Retinal pigment epithelial cell (primary cell): ENCODE measurements around the gene QSOX1.

Source experiments
- DNase-seq: peaks from one replicate; pipeline ENCODE4 v3.0.0-alpha.2; 2010; ENCODE audit warnings: low read depth
- H3K4me3 ChIP-seq: 2 replicates; pipeline ENCODE4 v1.5.1; 2011; ENCODE audit warnings: mild to moderate bottlenecking, low read length, control low read depth, moderate library complexity
- TF ChIP-seq, protein P1 (sequence below): conservative IDR thresholded peaks from 2 replicates; pipeline ENCODE4 v1.5.1; 2011; ENCODE audit warnings: low read depth, low read length, control low read depth, inconsistent platforms

QSOX1 gene

GRCh38 chr1:180183426-180183825 is 28.8 kb downstream of the QSOX1 start:
- TF ChIP-seq, protein P1, sequence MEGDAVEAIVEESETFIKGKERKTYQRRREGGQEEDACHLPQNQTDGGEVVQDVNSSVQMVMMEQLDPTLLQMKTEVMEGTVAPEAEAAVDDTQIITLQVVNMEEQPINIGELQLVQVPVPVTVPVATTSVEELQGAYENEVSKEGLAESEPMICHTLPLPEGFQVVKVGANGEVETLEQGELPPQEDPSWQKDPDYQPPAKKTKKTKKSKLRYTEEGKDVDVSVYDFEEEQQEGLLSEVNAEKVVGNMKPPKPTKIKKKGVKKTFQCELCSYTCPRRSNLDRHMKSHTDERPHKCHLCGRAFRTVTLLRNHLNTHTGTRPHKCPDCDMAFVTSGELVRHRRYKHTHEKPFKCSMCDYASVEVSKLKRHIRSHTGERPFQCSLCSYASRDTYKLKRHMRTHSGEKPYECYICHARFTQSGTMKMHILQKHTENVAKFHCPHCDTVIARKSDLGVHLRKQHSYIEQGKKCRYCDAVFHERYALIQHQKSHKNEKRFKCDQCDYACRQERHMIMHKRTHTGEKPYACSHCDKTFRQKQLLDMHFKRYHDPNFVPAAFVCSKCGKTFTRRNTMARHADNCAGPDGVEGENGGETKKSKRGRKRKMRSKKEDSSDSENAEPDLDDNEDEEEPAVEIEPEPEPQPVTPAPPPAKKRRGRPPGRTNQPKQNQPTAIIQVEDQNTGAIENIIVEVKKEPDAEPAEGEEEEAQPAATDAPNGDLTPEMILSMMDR = no peak
- no peak overlapping the region for H3K4me3 ChIP-seq
- no peak for DNase-seq

GRCh38 chr1:180184041-180184440 is 29.4 kb downstream of the QSOX1 start:
- TF ChIP-seq, protein P1 = no peak
- H3K4me3 ChIP-seq = no peak overlapping the region
- no peak for DNase-seq

DNA sequence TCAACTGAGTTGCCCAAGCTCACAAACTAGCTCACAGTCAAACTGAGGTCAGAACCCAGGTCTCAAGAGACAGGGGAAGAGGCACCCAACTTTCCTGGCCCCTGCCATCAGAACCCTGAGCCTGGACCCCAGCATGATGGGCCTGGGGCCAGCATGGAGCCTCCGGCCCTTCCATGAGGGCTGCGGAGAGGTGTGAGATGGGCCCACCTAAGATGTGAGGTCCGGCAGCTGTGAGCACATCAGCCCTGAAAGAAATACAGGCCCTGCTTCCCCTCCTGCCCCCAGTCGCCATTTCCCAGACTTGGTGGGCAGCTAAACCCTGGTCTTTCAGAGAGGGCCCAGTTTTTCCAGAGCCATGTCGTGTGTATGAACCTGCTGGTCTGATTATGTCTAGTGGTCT is 30.6 kb downstream of the QSOX1 start:
- H3K4me3 ChIP-seq = no peak overlapping the region
- TF ChIP-seq, protein P1 = no peak
- DNase-seq = no peak

GRCh38 chr1:180185971-180186645 is 31.4 kb downstream of the QSOX1 start:
- no peak for DNase-seq
- no peak overlapping the region for H3K4me3 ChIP-seq
- TF ChIP-seq, protein P1 = no peak

GRCh38 chr1:180186831-180187230 is 32.2 kb downstream of the QSOX1 start:
- DNase-seq = no peak
- TF ChIP-seq, protein P1 = no peak
- no peak overlapping the region for H3K4me3 ChIP-seq

DNA sequence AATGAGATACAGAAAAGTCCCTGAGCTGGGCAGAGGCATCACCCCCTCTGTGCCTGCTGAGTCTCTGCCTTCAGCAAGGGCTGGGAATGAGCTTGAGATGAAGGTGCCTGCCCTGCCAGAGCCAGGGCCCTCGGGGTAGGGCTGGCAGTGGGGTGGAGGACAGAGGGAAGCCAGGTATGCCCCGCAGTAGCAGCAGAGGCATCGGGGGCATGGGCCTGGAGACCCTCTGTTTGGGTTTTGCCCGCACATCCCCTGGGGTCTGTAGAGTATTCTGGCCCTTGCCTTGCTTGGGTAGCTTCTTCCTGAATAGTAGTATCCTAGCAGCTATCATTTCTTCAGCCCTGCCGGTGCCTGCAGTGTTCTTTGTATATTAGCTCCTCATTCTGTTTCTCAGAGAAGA is 33.0 kb downstream of the QSOX1 start:
- no peak overlapping the region for H3K4me3 ChIP-seq
- DNase-seq = no peak
- TF ChIP-seq, protein P1 = no peak

GRCh38 chr1:180188091-180188506 is 33.4 kb downstream of the QSOX1 start:
- TF ChIP-seq, protein P1 = peak; percentile 84
- H3K4me3 ChIP-seq = no peak overlapping the region
- no peak for DNase-seq
